ENCODE data around the gene CACNA1A. TPM values are rescaled to one million over a fixed set of nuclear protein-coding genes. Genes with fewer than 3 reads are reported as not detected.

The CACNA1A gene
- polyA plus RNA-seq, 2 of the 4 experiments (the other 2 are of a cell fraction) = 0.27 to 0.71 TPM

GRCh38 chr19:13164343-13165161 is 341.7 kb downstream of the CACNA1A start (continued):
- TF ChIP-seq HOXB5 (CRISPR knock-in tag; IDR thresholded peaks at IDR 0.05) (no peak; the same call in 1 of the 2 replicates), ELK1 (IDR thresholded peaks at IDR 0.05; ENCODE audit: low read depth, low read length) (no peak), RAD21 (conservative IDR thresholded peaks at IDR 0.05 in 1 of 2, IDR thresholded peaks at IDR 0.05 in 1 of 2) (no peak), ATOH8 (CRISPR knock-in tag; IDR thresholded peaks at IDR 0.05; ENCODE audit: low read depth) (peak; percentile 73; the same call in 1 of the 2 replicates), HDAC2 (IDR thresholded peaks at IDR 0.05) (no peak), CHD2 (IDR thresholded peaks at IDR 0.05; ENCODE audit: low read length, partially characterized antibody) (no peak), CTCF (IDR thresholded peaks at IDR 0.05) (no peak), REST (IDR thresholded peaks at IDR 0.05) (no peak), JUN (IDR thresholded peaks at IDR 0.05) (peak in 1 of 2 experiments; percentile 23; a peak in 1 of 5 replicates), KDM5A (IDR thresholded peaks at IDR 0.05) (no peak), RFX5 (IDR thresholded peaks at IDR 0.05) (no peak)

GRCh38 chr19:13163609-13164342 is 342.5 kb downstream of the CACNA1A start:
- no peak for FAIRE-seq
- ChIA-PET POLR2A (interaction anchor here (0.6 to 5.4 kb wide), 8 partner anchors 9 to 687 kb away, joined by 3 to 72 read pairs (median 5); partner anchors contain the start of genes IER2 and STX10), CTCF (interaction anchor here (0.5 to 3.0 kb wide), 9 partner anchors 9 to 189 kb away, joined by 3 to 10 read pairs (median 5); partner anchors contain the start of genes IER2 and STX10)
- DNase-seq (ENCODE audit: low read depth in 1 of 2, low spot score in 1 of 2) = peak in 1 of 2 experiments; percentile 94
- Histone ChIP-seq H3K27ac (peak overlapping the region; percentile 100), H3K4me1 (peaks cover 67% of the 10 kb centered on the region), H3K4me3 (peak overlapping the region; percentile 41), H3K4me2 (peak overlapping the region; percentile 99), H3K9me3 (no peaks in the 10 kb centered on the region)
- 0% methylated on average over 8 of the region's 20 CpGs for WGBS (ENCODE audit: missing lambda C conversion rate)
- ATAC-seq = peak; percentile 60 to 61
- peak; percentile 63 to 74; a peak in 3 of 5 replicates for TF ChIP-seq EP300 (IDR thresholded peaks at IDR 0.05)
- TF ChIP-seq HMGXB4 (CRISPR knock-in tag; IDR thresholded peaks at IDR 0.05; ENCODE audit: borderline replicate concordance) = no peak
- TF ChIP-seq MAFK (IDR thresholded peaks at IDR 0.05; ENCODE audit: partially characterized antibody) = no peak
- no peak for TF ChIP-seq CBX2 (IDR thresholded peaks at IDR 0.05; ENCODE audit: borderline replicate concordance, low read depth)
- no peak for TF ChIP-seq RCOR1 (IDR thresholded peaks at IDR 0.05; ENCODE audit: low read depth, low read length)
- TF ChIP-seq CHD2 (IDR thresholded peaks at IDR 0.05; ENCODE audit: low read length, partially characterized antibody) = peak; percentile 46
- no peak for TF ChIP-seq POLR2AphosphoS2 (conservative IDR thresholded peaks at IDR 0.05; ENCODE audit: low read length)
- TF ChIP-seq USF2 (IDR thresholded peaks at IDR 0.05) = no peak
- TF ChIP-seq CHD4 (IDR thresholded peaks at IDR 0.05; ENCODE audit: borderline replicate concordance) = no peak
- no peak for TF ChIP-seq KDM1A (IDR thresholded peaks at IDR 0.05; ENCODE audit: low read depth)
- no peak for TF ChIP-seq ZC3H11A (IDR thresholded peaks at IDR 0.05)
- TF ChIP-seq JUNB (IDR thresholded peaks at IDR 0.05) = no peak
- peak; percentile 39; the same call in 1 of the 2 replicates for TF ChIP-seq HOXB13 (CRISPR knock-in tag; IDR thresholded peaks at IDR 0.05; ENCODE audit: low read depth)
- peak; percentile 80; the same call in 1 of the 2 replicates for TF ChIP-seq TFCP2L1 (CRISPR knock-in tag; IDR thresholded peaks at IDR 0.05)
- TF ChIP-seq JUN (IDR thresholded peaks at IDR 0.05) = peak; percentile 9 to 58; a peak in 3 of 5 replicates
- TF ChIP-seq FOSB (CRISPR knock-in tag; IDR thresholded peaks at IDR 0.05) = no peak; the same call in 1 of the 2 replicates
- TF ChIP-seq RFX5 (IDR thresholded peaks at IDR 0.05) = no peak
